IMR-90 (cell line): ENCODE measurements around the gene TBC1D3B. TPM values are rescaled to one million over a fixed set of nuclear protein-coding genes. Genes with fewer than 3 reads are reported as not detected.

Experiments
- ATAC-seq: fragments of 200-7000 bp; cut with Tn5 transposase; 2 replicates; pipeline ENCODE4 v1.9.1; 2020; ENCODE audit warnings: low read depth, mild to moderate bottlenecking, moderate library complexity
- BruUV-seq: library from RNA; stranded (reverse); fragments of 400-500 nt; replicated peaks from 2 replicates; lab custom pipeline; 2021; lab: Mats Ljungman, UMichigan
- CTCF ChIA-PET: fragments of 300-600 bp; formaldehyde crosslinking; extraction: SDS; loops from one replicate; lab custom pipeline; 2021; ENCODE audit warnings: antibody characterized with exemption; lab: Yijun Ruan, JAX
- POLR2A ChIA-PET: fragments of 300-600 bp; sonication (Branson Sonifier 250); formaldehyde crosslinking; loops from one replicate; lab custom pipeline; 2022; ENCODE audit warnings: antibody characterized with exemption; ENCODE audit not compliant: unreplicated experiment; lab: Charles Lee
- DNase-seq: peaks from one replicate; pipeline ENCODE4 v3.0.0; 2013
- H2AFZ ChIP-seq: replicated peaks from 2 replicates; pipeline ENCODE3; 2013; ENCODE audit warnings: low read length, mild to moderate bottlenecking; ENCODE audit not compliant: poor library complexity
- H2AK5ac ChIP-seq: 2 replicates; pipeline ENCODE4 v1.6.1; 2013; ENCODE audit warnings: low read depth, low read length, inconsistent platforms
- H2AK9ac ChIP-seq: replicated peaks from 2 replicates; pipeline ENCODE3; 2013; ENCODE audit warnings: mild to moderate bottlenecking, low read depth, low read length, moderate library complexity; ENCODE audit not compliant: poor library complexity
- H2BK120ac ChIP-seq: 2 replicates; pipeline ENCODE4 v1.6.1; 2013; ENCODE audit warnings: low read depth, low read length, inconsistent platforms
- H2BK15ac ChIP-seq: 3 replicates; pipeline ENCODE4 v1.6.1; 2013; ENCODE audit warnings: low read depth, low read length, inconsistent platforms
- H2BK20ac ChIP-seq: 2 replicates; pipeline ENCODE4 v1.6.1; 2013; ENCODE audit warnings: low read depth, mild to moderate bottlenecking, inconsistent platforms, low read length, moderate library complexity
- H2BK5ac ChIP-seq: 2 replicates; pipeline ENCODE4 v1.6.1; 2013; ENCODE audit warnings: mild to moderate bottlenecking, low read depth, low read length, inconsistent platforms; ENCODE audit not compliant: poor library complexity, severe bottlenecking
- H3K14ac ChIP-seq: replicated peaks from 2 replicates; pipeline ENCODE4 v1.6.1; 2013; ENCODE audit warnings: low read depth, low read length, inconsistent platforms
- H3K18ac ChIP-seq: 2 replicates; pipeline ENCODE4 v1.6.1; 2013; ENCODE audit warnings: low read depth, low read length, control low read depth
- H3K23ac ChIP-seq: 2 replicates; pipeline ENCODE4 v1.6.1; 2013; ENCODE audit warnings: low read depth, low read length, inconsistent platforms
- H3K27ac ChIP-seq: 2 replicates; pipeline ENCODE4 v1.5.1; 2013; ENCODE audit warnings: mild to moderate bottlenecking, control low read depth, low read length; ENCODE audit not compliant: insufficient read depth
- H3K27me3 ChIP-seq: 2 replicates; pipeline ENCODE4 v1.6.1; 2013; ENCODE audit warnings: low read length; ENCODE audit not compliant: control insufficient read depth, insufficient read depth
- H3K36me3 ChIP-seq: 2 replicates; pipeline ENCODE4 v1.6.1; 2013; ENCODE audit warnings: low read length, mixed read lengths; ENCODE audit not compliant: control insufficient read depth, insufficient read depth
- H3K4ac ChIP-seq: 2 replicates; pipeline ENCODE4 v1.6.1; 2013; ENCODE audit warnings: low read depth, low read length, inconsistent platforms
- H3K4me1 ChIP-seq: 2 replicates; pipeline ENCODE4 v1.6.1; 2013; ENCODE audit warnings: low read length, mixed read lengths; ENCODE audit not compliant: control insufficient read depth, insufficient read depth
- H3K4me2 ChIP-seq: 2 replicates; pipeline ENCODE4 v1.6.1; 2013; ENCODE audit warnings: low read depth, mild to moderate bottlenecking, control low read depth, low read length, moderate library complexity
- H3K4me3 ChIP-seq: 2 replicates; pipeline ENCODE4 v1.5.1; 2013; ENCODE audit warnings: low read depth, mild to moderate bottlenecking, control low read depth, low read length, moderate library complexity; ENCODE audit not compliant: insufficient read depth
- H3K56ac ChIP-seq: 2 replicates; pipeline ENCODE4 v1.6.1; 2013; ENCODE audit warnings: low read length, inconsistent platforms; ENCODE audit not compliant: insufficient read depth; ENCODE audit errors: extremely low read depth
- H3K79me1 ChIP-seq, 2 experiments: 2 replicates each; pipeline ENCODE4 v1.6.1; 2013; ENCODE audit warnings: low read length in 2 of 2, inconsistent platforms in 1 of 2, low read depth in 1 of 2
- H3K9ac ChIP-seq: 2 replicates; pipeline ENCODE4 v1.6.1; 2013; ENCODE audit warnings: low read depth, low read length, control low read depth
- H3K9me1 ChIP-seq: 2 replicates; pipeline ENCODE4 v1.6.1; 2013; ENCODE audit warnings: low read length, inconsistent platforms; ENCODE audit not compliant: insufficient read depth
- H3K9me3 ChIP-seq: 2 replicates; pipeline ENCODE4 v1.6.1; 2013; ENCODE audit warnings: low read length; ENCODE audit not compliant: control insufficient read depth, insufficient read depth
- H4K20me1 ChIP-seq: 2 replicates; pipeline ENCODE4 v1.6.1; 2013; ENCODE audit warnings: low read length, inconsistent platforms; ENCODE audit not compliant: insufficient read depth
- H4K5ac ChIP-seq: 2 replicates; pipeline ENCODE4 v1.6.1; 2013; ENCODE audit warnings: mild to moderate bottlenecking, low read depth, low read length, control low read depth
- H4K8ac ChIP-seq, 2 experiments: 2 replicates each; pipeline ENCODE4 v1.6.1; 2013; ENCODE audit warnings: low read depth in 2 of 2, low read length in 2 of 2, control low read depth in 1 of 2, inconsistent platforms in 1 of 2
- H4K91ac ChIP-seq: 2 replicates; pipeline ENCODE4 v1.6.1; 2013; ENCODE audit warnings: low read depth, low read length, inconsistent platforms; ENCODE audit not compliant: insufficient read depth
- BHLHE40 ChIP-seq: fragments of 150-350 bp; IDR thresholded peaks from 2 replicates; pipeline ENCODE4 v1.6.1; 2016; ENCODE audit warnings: mild to moderate bottlenecking, low read depth, low read length
- CEBPB ChIP-seq: IDR thresholded peaks from 2 replicates; pipeline ENCODE4 v1.6.1; 2012; ENCODE audit warnings: low read depth, low read length, improper control_type of control experiment
- CHD1 ChIP-seq: IDR thresholded peaks from 2 replicates; pipeline ENCODE4 v1.6.1; 2012; ENCODE audit warnings: low read depth, low read length, improper control_type of control experiment
- CTCF ChIP-seq: conservative IDR thresholded peaks from 2 replicates; pipeline ENCODE4 v1.5.1; 2012; ENCODE audit warnings: mild to moderate bottlenecking, low read depth, low read length, improper control_type of control experiment
- FOS ChIP-seq: fragments of 150-350 bp; IDR thresholded peaks from 2 replicates; pipeline ENCODE4 v1.6.1; 2016; ENCODE audit warnings: low read depth, low read length
- MAZ ChIP-seq: IDR thresholded peaks from 2 replicates; pipeline ENCODE4 v1.6.1; 2012; ENCODE audit warnings: low read depth, mild to moderate bottlenecking, low read length, improper control_type of control experiment, moderate library complexity, borderline replicate concordance
- MXI1 ChIP-seq: IDR thresholded peaks from 2 replicates; pipeline ENCODE4 v1.6.1; 2012; ENCODE audit warnings: low read depth, mild to moderate bottlenecking, low read length, moderate library complexity, borderline replicate concordance
- NFE2L2 ChIP-seq: fragments of 150-350 bp; IDR thresholded peaks from 2 replicates; pipeline ENCODE4 v1.6.1; 2016; ENCODE audit warnings: low read depth, mild to moderate bottlenecking, low read length
- POLR2A ChIP-seq: IDR thresholded peaks from 2 replicates; pipeline ENCODE4 v1.6.1; 2012; ENCODE audit warnings: mild to moderate bottlenecking, low read depth, low read length
- RAD21 ChIP-seq: IDR thresholded peaks from 2 replicates; pipeline ENCODE4 v1.6.1; 2012; ENCODE audit warnings: low read length, improper control_type of control experiment
- SMC3 ChIP-seq: fragments of 150-350 bp; IDR thresholded peaks from 2 replicates; pipeline ENCODE4 v1.6.1; 2016; ENCODE audit warnings: low read depth, mild to moderate bottlenecking, antibody characterized with exemption, low read length, moderate library complexity
- WGBS, 2 experiments: methylation state at CpG; one replicate each; pipeline versions ENCODE4 v1.1.5 to v1.1.7; 2013; ENCODE audit warnings: missing lambda C conversion rate in 2 of 2; ENCODE audit not compliant: insufficient read length in 1 of 2; ENCODE audit errors: extremely low coverage in 2 of 2; 5-methylcytosine and 5-hydroxymethylcytosine counted together
- dilution Hi-C: fragments of 300-500 bp; cut with HindIII; formaldehyde crosslinking; loops from one replicate; pipeline ENCODE4 v1.14.3; 2018; ENCODE audit warnings: low sequenced_read_pairs; ENCODE audit not compliant: unreplicated experiment
- in situ Hi-C: fragments of 300-500 bp; cut with MboI; formaldehyde crosslinking; loops from 3 replicates; pipeline ENCODE4 v1.14.3; 2019; ENCODE audit warnings: low sequenced_read_pairs, inconsistent platforms, mixed read lengths
- intact Hi-C: fragments of 100-400 bp; cut with micrococcal nuclease; formaldehyde crosslinking; loops from 2 replicates; pipeline ENCODE4 v1.10.0; 2022
- polyA plus RNA-seq, 3 experiments: library from polyadenylated mRNA; depleted of rRNA; stranded (reverse); fragments of >200 nt; gene quantifications; 2 replicates each; pipeline ENCODE4 v1.2.3, GENCODE V29; 2012; ENCODE audit warnings: low replicate concordance in 1 of 3
- total RNA-seq: library from RNA; depleted of rRNA; stranded (reverse); fragments of >200 nt; gene quantifications from 2 replicates; pipeline ENCODE4 v1.2.3, GENCODE V29; 2012
- TF ChIP-seq, protein P1 (sequence below): fragments of 150-350 bp; IDR thresholded peaks from 2 replicates; pipeline ENCODE4 v1.6.1; 2016; ENCODE audit warnings: low read depth, mild to moderate bottlenecking, low read length, moderate library complexity, borderline replicate concordance

TBC1D3B gene
- total and polyA plus RNA-seq, 2 of the 4 experiments (the other 2 are of a cell fraction), result 0.94 TPM; not detected in 1

DNA sequence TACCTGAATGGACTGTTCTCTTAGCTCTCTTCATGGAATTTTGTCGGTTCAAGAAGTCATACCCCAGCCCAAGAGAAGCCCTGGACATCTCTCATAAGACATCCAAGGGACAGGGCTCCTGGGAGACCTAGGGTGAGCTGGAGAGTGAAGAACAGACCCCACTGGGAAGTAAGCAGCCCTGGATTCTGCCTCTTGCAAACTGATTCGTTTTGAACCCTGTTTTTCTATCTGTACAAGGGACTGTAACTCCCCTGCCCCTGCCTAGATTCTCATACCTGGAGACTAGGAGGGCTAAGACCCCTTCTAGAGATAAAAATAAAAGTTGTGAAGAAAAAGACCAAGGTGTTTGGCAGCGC, 19.7 kb upstream of the TBC1D3B start:
- no peak overlapping the region for H3K4ac ChIP-seq
- H3K4me2 ChIP-seq, result no peak overlapping the region
- no peak overlapping the region for H3K23ac ChIP-seq
- no peaks in the 10 kb centered on the region for H3K4me1 ChIP-seq
- H2BK15ac ChIP-seq, result no peak overlapping the region
- no peak overlapping the region for H3K56ac ChIP-seq
- no peak overlapping the region for H2BK120ac ChIP-seq
- no peak overlapping the region for H2BK5ac ChIP-seq
- TF ChIP-seq POLR2A (no peak), RAD21 (no peak), NFE2L2 (no peak), CTCF (no peak), BHLHE40 (no peak), MXI1 (no peak), FOS (no peak), CHD1 (no peak), MAZ (no peak), CEBPB (no peak), SMC3 (no peak)
- TF ChIP-seq, protein P1, sequence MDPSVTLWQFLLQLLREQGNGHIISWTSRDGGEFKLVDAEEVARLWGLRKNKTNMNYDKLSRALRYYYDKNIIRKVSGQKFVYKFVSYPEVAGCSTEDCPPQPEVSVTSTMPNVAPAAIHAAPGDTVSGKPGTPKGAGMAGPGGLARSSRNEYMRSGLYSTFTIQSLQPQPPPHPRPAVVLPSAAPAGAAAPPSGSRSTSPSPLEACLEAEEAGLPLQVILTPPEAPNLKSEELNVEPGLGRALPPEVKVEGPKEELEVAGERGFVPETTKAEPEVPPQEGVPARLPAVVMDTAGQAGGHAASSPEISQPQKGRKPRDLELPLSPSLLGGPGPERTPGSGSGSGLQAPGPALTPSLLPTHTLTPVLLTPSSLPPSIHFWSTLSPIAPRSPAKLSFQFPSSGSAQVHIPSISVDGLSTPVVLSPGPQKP, result no peak
- H4K91ac ChIP-seq, result no peak overlapping the region
- DNase-seq, result no peak
- no peak overlapping the region for H2AFZ ChIP-seq
- no peak overlapping the region for H3K18ac ChIP-seq
- no peaks in the 10 kb centered on the region; the same call in 1 of the 2 replicates for H3K9me1 ChIP-seq
- H3K14ac ChIP-seq, result no peak overlapping the region
- intact Hi-C loops, result no loop called here
- no peaks in the 10 kb centered on the region for H3K79me1 ChIP-seq
- no peaks in the 10 kb centered on the region for H3K9me3 ChIP-seq
- WGBS, 2 experiments, result no CpG with 5 or more reads among the region's 3 CpGs
- H2AK9ac ChIP-seq, result no peak overlapping the region
- H3K27me3 ChIP-seq, result peaks cover 7% of the 10 kb centered on the region
- H3K27ac ChIP-seq, result no peak overlapping the region
- POLR2A ChIA-PET, result no interaction called here
- H4K20me1 ChIP-seq, result no peaks in the 10 kb centered on the region
- no peak overlapping the region for H3K4me3 ChIP-seq
- CTCF ChIA-PET, result interaction anchor here (0.5 kb wide), 1 partner anchor 50 kb away, joined by 3 read pairs; no protein-coding TSS in a partner anchor
- BruUV-seq, result no TSS peak
- H2AK5ac ChIP-seq, result no peak overlapping the region
- H3K36me3 ChIP-seq, result no peaks in the 10 kb centered on the region
- no peak overlapping the region for H2BK20ac ChIP-seq
- H4K5ac ChIP-seq, result no peak overlapping the region
- ATAC-seq, result no peak
- no peak overlapping the region for H4K8ac ChIP-seq
- in situ Hi-C loops, result loop anchor here (5.0 kb wide), 1 partner anchor 59 kb away; no protein-coding TSS in a partner anchor
- dilution Hi-C loops, result no loop called here
- H3K9ac ChIP-seq, result no peak overlapping the region
